ENCODE data around the gene SERTAD1. TPM values are rescaled to one million over a fixed set of nuclear protein-coding genes. Genes with fewer than 3 reads are reported as not detected.

The SERTAD1 gene
- total RNA-seq, 1 donor from 2014 or later: 3.6 TPM

GRCh38 chr19:40397568-40397906, 28.3 kb downstream of the SERTAD1 start:
- no peak overlapping the region for H3K4me3 Mint-ChIP-seq (ENCODE audit: unreplicated experiment)
- no peak for TF ChIP-seq CTCF (IDR thresholded peaks at IDR 0.05; ENCODE audit: partially characterized antibody, unreplicated experiment)
- no peak for DNase-seq
- H3K27me3 Mint-ChIP-seq (ENCODE audit: unreplicated experiment): peaks cover 11% of the 10 kb centered on the region
- peaks cover 6% of the 10 kb centered on the region for H3K4me1 Mint-ChIP-seq (ENCODE audit: low read depth, unreplicated experiment)
- H3K9me3 Mint-ChIP-seq (ENCODE audit: unreplicated experiment): peaks cover 19% of the 10 kb centered on the region
- peaks cover 8% of the 10 kb centered on the region for H3K36me3 Mint-ChIP-seq (ENCODE audit: unreplicated experiment)
- no peak overlapping the region for H3K27ac Mint-ChIP-seq (ENCODE audit: unreplicated experiment)

- peaks cover 6% of the 10 kb centered on the region for H3K4me1 Mint-ChIP-seq (ENCODE audit: low read depth, unreplicated experiment)
- no peak for DNase-seq
- peaks cover 14% of the 10 kb centered on the region for H3K27me3 Mint-ChIP-seq (ENCODE audit: unreplicated experiment)
- H3K9me3 Mint-ChIP-seq (ENCODE audit: unreplicated experiment): peaks cover 22% of the 10 kb centered on the region
- no peak overlapping the region for H3K27ac Mint-ChIP-seq (ENCODE audit: unreplicated experiment)
- TF ChIP-seq CTCF (IDR thresholded peaks at IDR 0.05; ENCODE audit: partially characterized antibody, unreplicated experiment): no peak
- H3K36me3 Mint-ChIP-seq (ENCODE audit: unreplicated experiment): peaks cover 8% of the 10 kb centered on the region
- no peak overlapping the region for H3K4me3 Mint-ChIP-seq (ENCODE audit: unreplicated experiment)
Measured at GRCh38 chr19:40396886-40397567, 28.8 kb downstream of the SERTAD1 start.

- Mint-ChIP-seq H3K27me3 (ENCODE audit: unreplicated experiment) (peaks cover 14% of the 10 kb centered on the region), H3K4me1 (ENCODE audit: low read depth, unreplicated experiment) (peaks cover 6% of the 10 kb centered on the region), H3K36me3 (ENCODE audit: unreplicated experiment) (peaks cover 8% of the 10 kb centered on the region), H3K4me3 (ENCODE audit: unreplicated experiment) (no peak overlapping the region), H3K27ac (ENCODE audit: unreplicated experiment) (no peak overlapping the region), H3K9me3 (ENCODE audit: unreplicated experiment) (peaks cover 20% of the 10 kb centered on the region)
- no peak for TF ChIP-seq CTCF (IDR thresholded peaks at IDR 0.05; ENCODE audit: partially characterized antibody, unreplicated experiment)
- no peak for DNase-seq
Measured at GRCh38 chr19:40395956-40396355, 29.8 kb downstream of the SERTAD1 start.

DNA sequence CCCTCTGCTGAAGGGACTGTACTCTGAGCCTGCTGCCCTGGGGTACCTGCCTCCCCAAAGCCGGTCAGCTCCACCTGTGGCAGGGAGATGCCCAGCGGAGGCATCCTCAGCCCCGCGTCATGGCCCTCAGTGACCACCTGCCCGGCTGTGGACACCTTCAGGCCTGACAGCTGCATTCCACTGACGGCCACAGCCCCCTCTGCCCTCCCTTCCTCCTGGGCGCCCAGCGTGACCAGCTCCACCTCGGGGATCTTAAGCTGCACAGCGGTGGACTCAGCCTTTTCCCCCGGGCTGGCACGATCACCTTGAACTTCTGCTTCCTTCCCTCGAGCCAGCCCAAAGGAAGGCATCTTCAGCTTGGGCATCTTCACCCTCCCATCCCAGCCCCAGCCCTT, 31.0 kb downstream of the SERTAD1 start:
- no peak overlapping the region for H3K4me3 Mint-ChIP-seq (ENCODE audit: unreplicated experiment)
- H3K4me1 Mint-ChIP-seq (ENCODE audit: low read depth, unreplicated experiment): peaks cover 6% of the 10 kb centered on the region
- peaks cover 8% of the 10 kb centered on the region for H3K36me3 Mint-ChIP-seq (ENCODE audit: unreplicated experiment)
- peaks cover 19% of the 10 kb centered on the region for H3K9me3 Mint-ChIP-seq (ENCODE audit: unreplicated experiment)
- H3K27me3 Mint-ChIP-seq (ENCODE audit: unreplicated experiment): peaks cover 11% of the 10 kb centered on the region
- no peak overlapping the region for H3K27ac Mint-ChIP-seq (ENCODE audit: unreplicated experiment)
- TF ChIP-seq CTCF (IDR thresholded peaks at IDR 0.05; ENCODE audit: partially characterized antibody, unreplicated experiment): no peak
- DNase-seq: no peak

DNA sequence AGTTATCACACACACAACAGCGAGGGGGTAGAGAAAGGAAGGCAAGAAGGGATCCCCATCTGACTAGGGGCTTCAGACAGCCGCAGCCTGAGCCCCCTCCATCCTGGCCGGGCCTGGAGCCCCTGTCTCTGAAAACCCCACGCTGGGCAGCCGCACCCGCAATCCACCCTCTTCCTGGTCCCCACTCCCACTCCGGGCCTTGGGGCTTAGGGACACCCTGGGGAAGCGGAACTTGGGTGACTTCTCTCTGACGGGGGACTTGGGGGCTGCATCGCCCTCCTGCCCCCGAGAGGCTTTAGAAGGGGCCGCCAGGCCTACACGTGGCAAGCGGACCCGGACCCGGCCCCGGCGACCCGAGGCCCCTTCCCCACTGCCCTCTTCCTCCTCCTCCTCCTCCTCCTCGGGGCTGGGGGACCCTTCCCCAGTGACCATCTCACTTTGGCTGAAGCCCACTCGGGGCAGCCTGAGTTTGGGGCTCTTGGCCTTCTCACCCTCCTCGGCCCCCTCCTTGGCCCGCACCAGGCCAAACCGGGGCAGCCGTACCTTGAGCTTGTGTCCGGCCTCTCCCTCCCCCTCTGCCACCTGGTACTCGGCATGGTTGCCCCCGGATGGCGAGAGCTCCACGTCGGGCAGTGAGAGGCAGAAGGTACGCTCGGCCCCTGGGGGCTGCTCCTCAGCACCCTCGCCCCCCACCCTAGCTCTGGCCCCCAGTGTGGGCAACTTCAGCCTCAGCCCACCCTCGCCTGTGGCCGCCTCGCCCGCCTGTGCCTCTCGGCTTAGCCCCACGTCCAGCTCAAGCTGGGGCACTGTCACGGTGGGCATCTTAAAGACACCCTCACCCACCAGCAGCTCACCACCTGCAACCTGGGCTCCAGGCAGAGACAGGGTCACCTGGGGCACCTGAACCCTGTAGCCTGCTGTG, 31.6 kb downstream of the SERTAD1 start:
- no peak overlapping the region for H3K4me3 Mint-ChIP-seq (ENCODE audit: unreplicated experiment)
- H3K27ac Mint-ChIP-seq (ENCODE audit: unreplicated experiment): no peak overlapping the region
- peaks cover 5% of the 10 kb centered on the region for H3K27me3 Mint-ChIP-seq (ENCODE audit: unreplicated experiment)
- H3K36me3 Mint-ChIP-seq (ENCODE audit: unreplicated experiment): peaks cover 3% of the 10 kb centered on the region
- no peak for TF ChIP-seq CTCF (IDR thresholded peaks at IDR 0.05; ENCODE audit: partially characterized antibody, unreplicated experiment)
- peaks cover 3% of the 10 kb centered on the region for H3K4me1 Mint-ChIP-seq (ENCODE audit: low read depth, unreplicated experiment)
- no peak for DNase-seq
- H3K9me3 Mint-ChIP-seq (ENCODE audit: unreplicated experiment): peaks cover 15% of the 10 kb centered on the region
